ENCODE measurements around the gene PXDN.
A peak's percentile ranks its signal among the peaks of the same experiment; 100 is the strongest.
"Not testable (repeated sequence)": the region's sequence is repeated elsewhere in the genome, so short reads cannot be mapped to it uniquely, and the experiment has no call there.

PXDN gene

DNA sequence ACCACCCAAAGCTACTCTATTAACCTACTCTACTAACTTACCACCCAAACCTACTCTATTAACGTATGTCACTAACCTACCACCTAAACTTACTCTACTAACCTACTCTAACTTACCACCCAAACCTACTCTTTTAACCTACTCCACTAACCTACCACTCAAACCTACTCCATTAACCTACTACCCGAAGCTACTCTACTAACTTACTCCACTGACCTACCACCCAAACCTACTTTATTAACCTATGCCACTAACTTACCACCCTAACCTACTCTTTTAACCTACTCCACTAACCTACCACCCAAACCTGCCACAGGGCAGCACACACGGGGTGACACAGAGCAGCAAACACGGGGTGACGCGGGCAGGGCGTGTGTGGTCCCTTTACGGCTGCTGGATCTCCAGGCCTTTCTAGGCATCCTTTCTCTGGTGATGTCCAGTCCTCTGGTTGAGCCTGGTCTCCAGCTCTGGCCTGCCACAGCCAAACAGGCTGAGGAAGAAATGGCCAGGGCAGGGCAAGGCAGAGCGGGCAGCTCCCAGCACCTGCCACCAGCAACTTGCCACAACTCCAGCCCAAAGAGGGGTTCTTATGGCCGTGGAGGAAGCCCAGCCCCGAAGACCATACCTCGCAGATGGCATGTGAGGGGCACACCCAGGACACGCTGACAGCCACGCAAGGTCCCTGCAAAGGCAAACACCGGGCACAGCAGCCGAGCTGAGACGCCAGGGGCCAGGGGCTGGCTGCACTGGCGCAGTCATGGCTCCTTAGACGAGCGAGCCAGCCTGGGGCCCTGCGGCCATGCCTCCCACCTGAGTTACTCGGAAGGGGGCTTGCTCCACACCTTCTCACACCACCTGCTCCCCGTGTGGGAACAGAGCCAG is 25.7 kb downstream of the PXDN start:
- DNase-seq = no peak

GRCh38 chr2:1717113-1717512 is 27.2 kb downstream of the PXDN start:
- DNase-seq = peak; percentile 41

GRCh38 chr2:1716441-1716840 is 27.9 kb downstream of the PXDN start:
- DNase-seq = no peak

DNA sequence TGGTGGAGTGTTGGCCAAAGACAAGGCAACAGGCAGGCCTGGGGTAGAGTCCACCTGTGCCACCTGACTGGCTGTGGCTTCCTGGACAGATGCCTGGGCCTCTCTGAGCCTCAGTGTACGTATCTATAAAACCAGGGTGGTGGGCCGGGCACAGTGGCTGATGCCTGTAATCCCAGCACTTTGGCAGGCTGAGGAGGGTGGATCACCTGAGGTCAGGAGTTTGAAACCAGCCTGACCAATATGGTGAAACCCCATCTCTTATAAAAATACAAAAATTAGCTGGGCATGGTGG is 28.4 kb downstream of the PXDN start:
- not testable (repeated sequence) for DNase-seq

GRCh38 chr2:1715184-1716013 is 28.9 kb downstream of the PXDN start:
- DNase-seq = no peak

DNA sequence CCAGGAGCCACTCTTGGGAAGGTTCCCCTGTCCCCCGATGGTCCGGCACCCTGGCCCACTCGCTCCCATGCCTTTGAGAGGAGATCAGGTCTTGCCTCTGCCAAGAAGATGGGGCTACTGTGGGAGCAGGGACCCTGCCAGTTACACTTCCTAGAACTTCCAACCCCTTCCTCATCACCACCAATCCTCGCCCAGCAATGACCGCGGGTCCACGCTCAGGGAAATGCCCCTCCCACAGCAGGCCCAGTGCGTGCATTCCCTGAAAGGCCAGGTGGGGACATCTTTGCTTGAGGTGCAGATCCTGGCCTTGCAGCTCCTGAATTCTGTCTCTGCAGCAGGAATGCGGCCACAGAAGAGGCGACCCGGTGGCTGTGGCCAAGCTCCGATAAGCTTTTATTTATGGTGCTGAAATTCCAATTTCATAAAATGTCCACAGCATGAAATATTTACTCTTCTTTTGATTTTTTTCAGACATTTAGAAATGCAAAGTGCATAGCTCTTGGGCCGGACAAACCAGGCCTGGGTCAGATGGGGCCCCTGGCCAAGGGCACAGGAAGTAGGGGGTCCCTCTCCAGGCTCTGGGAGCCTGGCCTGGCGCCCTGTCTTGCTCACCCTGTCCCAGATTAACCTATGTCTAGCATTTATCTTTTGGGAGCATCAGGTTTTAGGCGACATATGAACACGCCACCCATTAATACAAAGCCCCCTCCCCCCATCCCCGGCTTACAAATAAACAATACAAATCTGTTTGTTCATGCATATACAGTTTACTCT is 29.8 kb downstream of the PXDN start:
- DNase-seq = no peak

- DNase-seq = no peak
Measured at GRCh38 chr2:1713839-1714236, 30.5 kb downstream of the PXDN start.

- no peak for DNase-seq
Measured at GRCh38 chr2:1713142-1713838, 31.0 kb downstream of the PXDN start.

- DNase-seq = no peak
Measured at GRCh38 chr2:1709946-1710560, 34.3 kb downstream of the PXDN start.

- DNase-seq = no peak
Measured at GRCh38 chr2:1709335-1709605, 35.0 kb downstream of the PXDN start.

GRCh38 chr2:1708476-1709334 is 35.6 kb downstream of the PXDN start:
- DNase-seq = no peak

- peak; percentile 19 for DNase-seq
Measured at GRCh38 chr2:1707771-1708418, 36.4 kb downstream of the PXDN start.

DNA sequence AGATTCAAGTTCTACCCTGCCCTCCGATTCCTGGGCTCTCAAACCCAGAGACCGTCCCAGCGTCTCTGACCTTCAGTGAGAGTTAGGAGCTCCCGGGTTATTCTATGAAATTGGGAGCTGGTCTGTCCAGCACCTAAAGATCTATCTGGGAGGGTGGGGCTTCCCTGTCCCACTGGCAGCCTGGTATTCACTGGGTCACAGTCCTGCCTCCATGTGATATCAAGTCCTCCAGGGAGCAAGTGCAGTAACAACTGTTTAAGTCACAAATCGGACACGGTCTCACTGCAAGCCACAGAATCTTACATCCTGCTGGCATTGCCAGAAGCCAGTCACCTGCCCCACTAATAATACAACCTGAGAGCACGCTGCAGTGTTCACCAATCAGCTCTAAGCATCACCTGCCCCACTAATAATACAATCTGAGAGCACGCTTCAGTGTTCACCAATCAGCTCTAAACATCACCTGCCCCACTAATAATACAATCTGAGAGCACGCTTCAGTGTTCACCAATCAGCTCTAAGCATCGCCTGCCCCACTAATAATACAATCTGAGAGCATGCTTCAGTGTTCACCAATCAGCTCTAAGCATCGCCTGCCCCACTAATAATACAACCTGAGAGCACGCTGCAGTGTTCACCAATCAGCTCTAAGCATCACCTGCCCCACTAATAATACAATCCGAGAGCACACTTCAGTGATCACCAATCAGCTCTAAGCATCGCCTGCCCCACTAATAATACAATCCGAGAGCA is 38.0 kb downstream of the PXDN start:
- not testable (repeated sequence) for DNase-seq

DNA sequence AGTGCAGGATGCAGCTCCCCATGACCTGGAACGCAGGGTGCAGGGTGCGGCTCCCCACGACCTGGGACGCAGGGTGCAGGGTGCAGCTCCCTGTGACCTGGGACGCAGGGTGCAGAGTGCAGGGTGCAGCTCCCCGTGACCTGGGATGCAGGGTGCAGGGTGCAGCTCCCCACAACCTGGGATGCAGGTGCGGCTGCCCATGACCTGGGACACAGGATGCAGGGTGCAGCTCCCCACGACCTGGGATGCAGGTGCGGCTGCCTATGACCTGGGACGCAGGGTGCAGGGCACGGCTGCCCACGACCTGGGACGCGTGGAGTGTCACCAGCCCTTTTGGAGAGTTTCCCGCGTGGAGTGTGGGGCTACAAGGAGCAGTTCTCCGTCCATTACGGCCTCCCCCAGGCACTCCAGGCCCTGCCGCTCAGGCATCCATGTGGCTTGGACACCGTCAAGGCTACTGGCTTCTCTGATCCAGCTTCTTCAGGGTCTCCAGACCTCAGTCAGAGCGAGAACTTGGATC is 38.7 kb downstream of the PXDN start:
- no peak for DNase-seq

GRCh38 chr2:1704631-1705556 is 39.4 kb downstream of the PXDN start:
- no peak for DNase-seq

GRCh38 chr2:1702186-1702565 is 42.1 kb downstream of the PXDN start:
- no peak for DNase-seq

GRCh38 chr2:1701556-1702185 is 42.6 kb downstream of the PXDN start:
- DNase-seq = no peak

DNA sequence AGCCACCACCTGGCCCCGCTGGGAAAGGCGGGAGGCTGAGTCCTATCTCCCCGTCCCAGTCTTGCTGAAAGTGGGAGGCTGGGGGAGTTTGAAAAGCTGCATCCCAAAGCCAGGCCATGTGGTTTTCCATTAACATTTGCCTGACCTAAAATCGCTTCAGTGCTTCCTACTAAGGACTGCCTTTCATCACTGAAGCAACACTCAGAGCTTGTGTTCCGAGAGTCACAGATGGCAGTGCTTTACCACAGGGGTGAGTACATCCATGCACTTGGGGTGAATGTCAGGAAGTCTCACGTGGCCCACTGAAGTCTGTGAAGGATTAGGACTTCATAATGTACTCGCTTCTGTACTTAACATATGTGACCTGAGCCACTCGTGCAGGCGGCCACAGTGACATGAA is 43.3 kb downstream of the PXDN start:
- DNase-seq = no peak

Data from midbrain (tissue), 1 donor.